Measurements from ENCODE around the gene S100B.

DNA sequence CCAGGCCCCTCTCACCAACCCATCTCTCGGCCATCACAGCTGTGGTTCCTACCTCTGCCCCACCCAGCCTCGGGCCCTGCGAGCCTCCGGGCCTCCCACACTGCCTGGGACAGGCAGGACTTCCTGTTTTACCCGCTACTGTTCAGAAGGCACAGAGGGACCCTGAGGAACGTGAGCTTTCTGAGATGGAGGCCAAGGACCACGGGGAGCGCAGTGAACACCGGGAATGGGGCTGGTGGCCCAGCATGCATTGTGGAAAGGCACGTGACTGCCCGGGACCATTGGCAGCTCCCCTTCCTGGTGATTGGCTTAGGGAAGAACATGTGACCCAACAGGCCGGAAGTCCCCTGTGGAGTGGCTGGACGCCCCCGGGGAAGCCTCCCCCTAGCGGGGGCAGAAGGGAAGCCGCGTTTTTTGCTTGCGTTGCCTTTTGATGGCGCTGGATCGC lies 7.0 kb downstream of the S100B start:
- TF ChIP-seq CTCF (IDR thresholded peaks at IDR 0.05) (no peak), POLR2A (IDR thresholded peaks at IDR 0.05) (no peak)
